ENCODE results near the gene SLC30A9. TPM values are rescaled to one million over a fixed set of nuclear protein-coding genes. Genes with fewer than 3 reads are reported as not detected.

The SLC30A9 gene
- 89.5 TPM for total RNA-seq

DNA sequence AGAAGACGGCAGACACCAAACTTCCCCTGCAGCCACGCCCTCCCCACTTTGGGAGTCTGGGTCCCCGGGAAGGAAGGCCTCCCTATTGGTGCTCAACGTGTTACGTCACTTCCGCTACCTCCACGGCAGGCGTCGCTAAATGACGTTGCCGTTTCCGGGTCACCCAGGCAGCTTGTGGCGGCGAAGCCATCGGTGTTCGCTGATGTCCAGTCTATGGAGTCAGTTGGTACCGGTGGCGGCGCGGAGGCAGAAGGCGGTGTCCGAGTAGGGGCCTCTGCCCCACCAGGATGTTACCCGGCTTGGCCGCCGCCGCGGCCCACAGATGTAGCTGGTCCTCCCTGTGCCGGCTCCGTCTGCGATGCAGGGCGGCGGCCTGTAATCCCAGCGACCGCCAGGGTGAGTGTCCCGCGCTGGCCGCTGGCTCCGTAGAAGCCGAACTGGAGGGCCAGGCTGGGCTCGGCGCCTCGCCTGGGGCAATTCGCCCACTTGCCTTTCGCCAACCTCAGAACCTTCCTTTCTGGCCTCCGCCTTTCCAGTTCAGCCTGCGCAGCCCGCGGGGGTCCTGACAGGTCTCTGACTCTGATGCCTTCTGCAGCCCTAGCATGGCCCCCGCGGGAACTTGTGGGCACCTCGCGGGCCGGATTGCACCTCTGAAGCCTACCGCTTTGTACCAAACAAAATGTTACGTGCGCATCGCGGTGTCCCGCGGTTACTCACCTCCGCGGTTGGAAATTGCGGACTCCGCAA, at the start of gene SLC30A9:
Gene SLC30A9 (plus strand): TSS at position 166 of the 747 bp plus-strand sequence. CDS start 122 bp downstream, at position 288.

GRCh38 chr4:41981456-41981855, 8.9 kb upstream of the SLC30A9 start, which contains the start of gene DCAF4L1:
Gene DCAF4L1, plus strand, starts transcription at chr4:41981756. Its CDS starts 37 bp downstream, at chr4:41981793.

Other genes with a start within 250 kb of the SLC30A9 start
- not detected for gene PHOX2B, start 241.8 kb upstream of the SLC30A9 start, total RNA-seq
- 64.6 TPM for gene TMEM33, start 55.1 kb upstream of the SLC30A9 start, total RNA-seq
- 0.23 TPM for gene DCAF4L1, start 8.8 kb upstream of the SLC30A9 start, total RNA-seq
- 12.9 TPM for gene BEND4, start 162.1 kb downstream of the SLC30A9 start, total RNA-seq